ENCODE measurements around the gene MICAL3. TPM values are rescaled to one million over a fixed set of nuclear protein-coding genes. Genes with fewer than 3 reads are reported as not detected.
"Not testable (repeated sequence)": the region's sequence is repeated elsewhere in the genome, so short reads cannot be mapped to it uniquely, and the experiment has no call there.

MICAL3 gene
- total RNA-seq, 3 donors from 2014 or later = 33.9 to 39.6 (median 35.1) TPM

DNA sequence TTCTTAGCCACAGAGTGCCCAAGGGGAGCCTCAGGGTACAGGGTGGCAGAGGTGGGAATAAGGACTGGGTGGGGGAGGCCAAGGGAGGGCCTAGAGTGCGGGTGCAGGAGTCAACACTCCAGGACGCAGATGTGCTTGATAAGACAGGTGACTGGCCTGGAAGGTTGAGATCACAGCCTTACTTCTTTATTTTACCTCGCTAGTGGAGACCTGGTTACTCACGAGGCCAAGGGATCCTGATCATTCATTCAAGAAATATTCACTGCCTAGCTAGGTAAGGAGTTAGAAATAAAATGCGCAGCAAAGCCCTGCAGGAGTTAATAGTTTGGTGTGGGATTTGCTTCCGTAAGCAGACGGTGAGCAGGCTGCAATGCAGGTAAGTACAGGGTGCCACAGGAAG, 40.3 kb upstream of the MICAL3 start:
- Mint-ChIP-seq H3K4me1 (ENCODE audit: low read depth) (peaks cover 4% of the 10 kb centered on the region), H3K27me3 (ENCODE audit: low read depth) (peaks cover 40% of the 10 kb centered on the region), H3K9me3 (no peaks in the 10 kb centered on the region), H3K36me3 (ENCODE audit: insufficient read depth) (no peaks in the 10 kb centered on the region), H3K4me3 (no peak overlapping the region)
- ATAC-seq = no peak
- no peak for DNase-seq

DNA sequence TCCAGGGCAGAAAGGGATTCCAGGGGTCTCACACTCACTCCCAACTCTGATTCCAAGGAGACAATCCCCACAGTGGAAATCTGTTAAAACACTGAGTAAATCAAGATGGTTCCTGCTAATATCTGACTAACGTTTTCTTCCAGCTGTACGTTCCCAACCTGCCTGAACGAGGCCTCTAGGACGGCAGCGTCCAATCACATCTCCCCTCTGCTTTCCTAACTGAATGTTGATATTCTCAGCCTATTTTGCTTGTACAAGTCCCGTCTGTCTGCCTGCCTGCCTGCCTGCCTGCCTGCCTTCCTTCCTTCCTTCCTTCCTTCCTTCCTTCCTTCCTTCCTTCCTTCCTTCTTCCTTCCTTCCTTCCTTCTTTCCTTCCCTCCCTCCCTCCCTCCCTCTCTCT, 39.4 kb upstream of the MICAL3 start:
- H3K36me3 Mint-ChIP-seq (ENCODE audit: insufficient read depth); H3K9me3 Mint-ChIP-seq; ATAC-seq; H3K4me3 Mint-ChIP-seq; H3K4me1 Mint-ChIP-seq (ENCODE audit: low read depth); DNase-seq: not testable (repeated sequence)
- peaks cover 43% of the 10 kb centered on the region for H3K27me3 Mint-ChIP-seq (ENCODE audit: low read depth)

DNA sequence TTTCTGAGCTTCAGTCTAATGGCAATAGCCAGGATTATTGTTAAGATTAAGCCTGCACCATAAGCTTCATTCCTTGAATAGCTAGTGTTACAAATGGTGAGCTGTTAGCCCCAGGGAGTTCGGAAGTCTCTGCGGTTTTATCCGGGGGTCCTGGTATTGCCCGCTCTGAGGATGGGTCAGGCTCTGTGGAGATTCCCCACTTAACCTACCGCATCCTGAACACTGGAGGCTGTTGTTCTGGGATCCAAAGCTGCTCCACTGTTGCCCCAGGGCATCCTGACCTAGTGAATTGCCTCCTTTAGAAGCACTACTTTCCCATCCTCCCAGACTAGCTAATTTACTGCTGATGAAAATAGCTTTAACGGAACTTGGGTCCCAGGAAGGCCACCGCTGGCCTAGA, 38.9 kb upstream of the MICAL3 start:
- DNase-seq (no peak), ATAC-seq (no peak)
- Mint-ChIP-seq H3K36me3 (ENCODE audit: insufficient read depth) (no peaks in the 10 kb centered on the region), H3K9me3 (no peaks in the 10 kb centered on the region), H3K4me1 (ENCODE audit: low read depth) (peaks cover 4% of the 10 kb centered on the region), H3K27me3 (ENCODE audit: low read depth) (peaks cover 43% of the 10 kb centered on the region), H3K4me3 (no peak overlapping the region)

DNA sequence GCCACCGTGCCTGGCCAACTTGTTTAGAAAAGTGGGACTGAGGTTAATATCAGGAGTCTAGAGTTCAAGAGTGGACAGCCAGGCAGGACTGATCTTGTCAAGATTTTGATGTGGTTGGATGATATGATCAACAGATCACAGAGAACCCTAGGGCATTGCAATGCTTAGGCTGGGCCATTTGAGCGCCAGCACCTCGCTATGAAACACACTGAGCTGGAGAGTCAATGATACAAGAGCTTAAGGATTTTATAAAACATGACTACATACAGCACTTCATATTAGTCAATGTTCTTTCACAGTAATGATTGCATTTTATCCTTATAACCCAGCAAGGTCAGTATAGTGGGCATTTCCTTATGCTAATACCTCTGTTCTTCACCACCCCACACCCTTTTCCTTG, 38.1 kb upstream of the MICAL3 start:
- Mint-ChIP-seq H3K36me3 (ENCODE audit: insufficient read depth) (no peaks in the 10 kb centered on the region), H3K4me1 (ENCODE audit: low read depth) (peaks cover 4% of the 10 kb centered on the region), H3K4me3 (no peak overlapping the region), H3K9me3 (no peaks in the 10 kb centered on the region), H3K27me3 (ENCODE audit: low read depth) (peaks cover 38% of the 10 kb centered on the region)
- no peak for DNase-seq
- no peak for ATAC-seq

DNA sequence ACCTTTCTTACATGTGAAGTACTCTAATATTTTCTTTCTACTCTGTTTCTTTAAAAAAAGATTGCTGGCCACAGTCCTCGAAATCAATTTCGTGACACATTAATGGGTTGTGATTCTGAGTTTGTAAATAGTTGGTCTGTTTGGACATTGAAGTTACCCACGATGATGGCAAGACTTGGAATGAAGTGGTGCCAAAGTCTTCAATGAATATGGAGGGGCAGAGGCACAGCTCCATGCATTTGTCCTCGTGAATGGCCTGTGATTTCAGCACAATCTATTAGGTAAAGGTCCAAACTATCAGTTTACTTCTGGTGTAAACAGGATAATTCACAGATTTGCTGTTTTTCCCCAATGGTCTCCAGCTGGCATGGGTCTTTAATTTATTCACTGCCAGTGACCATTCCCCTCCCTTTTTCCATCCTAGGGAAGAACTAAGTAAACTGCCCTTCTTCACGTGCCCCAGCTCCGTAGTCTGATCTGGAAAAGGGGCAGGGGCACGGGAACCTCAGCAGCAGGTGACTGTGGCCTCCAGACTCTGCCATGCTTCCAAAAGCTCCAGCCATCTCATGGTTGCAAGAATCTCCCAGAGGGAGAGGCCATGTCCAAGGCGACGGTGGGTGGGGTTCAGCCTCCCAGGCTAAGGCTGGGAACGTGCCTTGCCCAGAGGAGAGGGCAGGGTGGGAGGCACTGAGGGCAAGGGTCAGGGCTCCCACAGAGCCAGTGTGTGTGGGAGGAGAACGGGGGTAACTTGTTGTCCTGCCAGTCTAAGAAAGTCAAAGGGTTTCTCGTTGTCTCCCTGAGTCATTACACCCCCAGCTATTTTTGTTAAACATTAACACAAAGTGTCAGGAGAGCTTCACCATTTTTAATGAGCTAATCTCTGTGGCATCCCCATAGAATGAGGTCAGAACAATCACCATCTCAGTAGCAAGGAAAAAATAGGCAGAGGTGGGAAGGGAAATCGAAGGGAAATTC, 36.6 kb upstream of the MICAL3 start:
- no peaks in the 10 kb centered on the region for H3K9me3 Mint-ChIP-seq
- no peaks in the 10 kb centered on the region for H3K36me3 Mint-ChIP-seq (ENCODE audit: insufficient read depth)
- peaks cover 4% of the 10 kb centered on the region for H3K4me1 Mint-ChIP-seq (ENCODE audit: low read depth)
- H3K27me3 Mint-ChIP-seq (ENCODE audit: low read depth) = peaks cover 25% of the 10 kb centered on the region
- DNase-seq (no peak), ATAC-seq (no peak)
- H3K4me3 Mint-ChIP-seq = no peak overlapping the region

DNA sequence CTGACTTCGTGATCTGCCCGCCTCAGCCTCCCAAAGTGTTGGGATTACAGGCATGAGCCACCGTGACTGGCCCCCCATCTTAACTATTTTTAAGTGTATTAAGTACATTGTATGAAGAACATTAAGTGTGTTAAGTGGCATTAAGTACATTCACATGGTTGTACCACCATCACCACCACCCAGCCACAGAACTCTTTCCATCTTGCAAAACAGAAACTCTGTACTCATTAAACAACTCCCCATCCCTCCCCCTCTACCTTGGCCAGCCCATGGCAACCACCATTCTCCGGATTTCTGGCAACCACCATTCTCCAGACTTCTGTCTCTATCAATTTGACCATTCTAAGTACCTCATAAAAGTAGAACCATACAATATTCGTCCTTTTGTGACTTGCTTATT, 35.6 kb upstream of the MICAL3 start:
- Mint-ChIP-seq H3K4me1 (ENCODE audit: low read depth) (no peaks in the 10 kb centered on the region), H3K36me3 (ENCODE audit: insufficient read depth) (no peaks in the 10 kb centered on the region), H3K9me3 (no peaks in the 10 kb centered on the region), H3K27me3 (ENCODE audit: low read depth) (peaks cover 15% of the 10 kb centered on the region), H3K4me3 (no peak overlapping the region)
- ATAC-seq = no peak
- DNase-seq = no peak

DNA sequence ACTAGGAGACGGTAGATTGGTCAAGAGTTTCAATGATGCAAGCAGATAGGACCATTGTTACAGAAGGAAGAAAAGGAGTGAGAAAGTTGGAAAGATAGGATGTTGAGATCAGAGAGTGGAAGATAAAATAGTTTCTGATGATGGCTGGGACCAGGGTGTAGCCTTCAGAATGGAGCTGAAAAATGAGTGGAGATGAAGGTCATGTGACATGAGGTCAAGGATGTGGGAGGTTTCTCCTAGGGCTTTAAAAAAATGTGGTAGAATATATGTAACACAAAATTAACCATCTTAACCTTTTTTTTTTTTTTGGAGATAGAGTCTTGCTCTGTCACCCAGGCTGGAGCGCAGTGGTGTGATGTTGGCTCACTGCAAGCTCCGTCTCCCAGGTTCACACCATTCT, 35.1 kb upstream of the MICAL3 start:
- Mint-ChIP-seq H3K27me3 (ENCODE audit: low read depth) (peaks cover 10% of the 10 kb centered on the region), H3K4me1 (ENCODE audit: low read depth) (no peaks in the 10 kb centered on the region), H3K9me3 (no peaks in the 10 kb centered on the region), H3K4me3 (no peak overlapping the region), H3K36me3 (ENCODE audit: insufficient read depth) (no peaks in the 10 kb centered on the region)
- no peak for DNase-seq
- ATAC-seq = no peak

DNA sequence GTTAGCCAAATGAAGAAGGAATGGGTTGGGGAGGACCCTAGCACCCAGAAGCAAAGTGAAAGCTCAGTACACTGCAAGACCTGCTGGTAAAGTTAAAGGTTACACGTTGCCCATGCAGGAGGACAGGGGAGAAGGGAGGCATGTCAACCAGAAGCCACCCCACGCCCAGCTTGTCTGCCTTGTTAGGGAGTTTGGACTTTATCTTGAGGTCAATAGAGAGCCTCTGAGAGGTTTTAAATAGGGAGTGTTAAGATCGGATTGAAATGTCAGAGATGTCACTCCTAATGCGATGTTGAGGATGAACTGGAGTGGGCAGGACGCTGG, 34.7 kb upstream of the MICAL3 start:
- Mint-ChIP-seq H3K9me3 (no peaks in the 10 kb centered on the region), H3K4me1 (ENCODE audit: low read depth) (no peaks in the 10 kb centered on the region), H3K4me3 (no peak overlapping the region), H3K27me3 (ENCODE audit: low read depth) (peaks cover 6% of the 10 kb centered on the region), H3K36me3 (ENCODE audit: insufficient read depth) (no peaks in the 10 kb centered on the region)
- ATAC-seq (no peak), DNase-seq (no peak)

DNA sequence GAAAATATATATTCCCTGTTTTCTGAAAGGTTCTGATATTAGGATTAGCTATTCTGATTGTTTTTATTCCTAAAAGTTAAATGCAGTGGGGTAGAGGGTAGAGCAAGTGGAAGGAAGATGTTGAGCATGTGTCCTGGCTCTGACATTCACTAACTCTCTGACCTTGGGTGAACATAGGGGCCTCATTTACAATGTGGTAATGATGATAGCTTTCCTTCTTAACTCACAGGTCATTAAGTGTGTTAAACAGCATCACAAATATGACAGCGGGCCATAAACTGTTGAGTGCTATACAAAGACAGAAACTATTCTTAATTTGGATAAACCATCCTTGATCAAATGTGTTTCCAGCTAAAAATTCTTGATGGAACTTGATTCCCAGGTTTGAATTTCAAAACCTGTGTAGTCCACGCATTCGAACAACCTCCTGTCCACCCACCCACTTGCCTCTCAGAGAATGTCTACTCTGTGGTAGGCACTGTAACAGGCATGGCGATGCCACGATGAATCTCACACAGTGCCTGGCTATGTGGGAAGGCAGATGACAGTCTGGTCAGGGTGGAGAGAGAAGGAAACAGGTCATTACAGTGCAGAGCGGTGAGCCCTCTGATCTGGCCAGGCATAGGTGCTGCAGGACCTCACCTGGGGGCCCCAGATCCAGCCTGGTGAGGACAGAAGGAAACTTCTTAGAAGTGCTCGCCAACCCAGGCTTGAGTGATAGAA, 34.2 kb upstream of the MICAL3 start:
- Mint-ChIP-seq H3K4me3 (no peak overlapping the region), H3K4me1 (ENCODE audit: low read depth) (no peaks in the 10 kb centered on the region), H3K27me3 (ENCODE audit: low read depth) (peaks cover 6% of the 10 kb centered on the region), H3K36me3 (ENCODE audit: insufficient read depth) (no peaks in the 10 kb centered on the region), H3K9me3 (no peaks in the 10 kb centered on the region)
- no peak for ATAC-seq
- no peak for DNase-seq

DNA sequence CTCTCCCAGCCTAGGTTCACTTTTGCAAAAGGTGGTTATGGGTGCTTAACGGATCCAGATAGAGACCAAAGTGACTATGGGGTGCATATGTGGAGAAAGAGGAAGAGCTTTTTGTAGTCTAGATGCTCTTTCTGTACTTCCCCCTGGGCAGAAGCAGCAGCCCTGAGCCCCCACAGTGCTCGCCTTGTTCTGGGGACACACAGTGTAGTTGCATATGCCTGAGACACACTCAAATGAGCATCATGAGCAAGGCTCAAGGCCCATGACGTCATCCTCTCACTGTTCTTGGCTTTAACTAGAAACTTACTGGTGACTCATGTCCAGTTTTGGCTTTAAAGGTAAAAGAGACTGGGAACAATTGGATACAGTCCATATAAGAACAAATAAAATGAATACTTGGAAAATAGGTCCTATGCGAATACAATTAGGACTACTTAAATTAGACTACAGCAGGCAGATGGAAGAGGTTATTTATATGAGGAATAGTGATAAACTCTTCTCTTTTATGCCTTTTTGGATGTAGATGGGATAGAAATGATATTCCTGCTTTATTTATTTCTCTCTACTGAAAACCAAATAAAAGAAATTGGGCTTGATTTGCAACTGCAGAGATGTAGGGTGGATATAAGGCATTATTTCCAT, 33.3 kb upstream of the MICAL3 start:
- Mint-ChIP-seq H3K4me1 (ENCODE audit: low read depth) (no peaks in the 10 kb centered on the region), H3K4me3 (no peak overlapping the region), H3K36me3 (ENCODE audit: insufficient read depth) (no peaks in the 10 kb centered on the region), H3K9me3 (no peaks in the 10 kb centered on the region), H3K27me3 (ENCODE audit: low read depth) (peaks cover 6% of the 10 kb centered on the region)
- ATAC-seq = no peak
- DNase-seq = no peak

DNA sequence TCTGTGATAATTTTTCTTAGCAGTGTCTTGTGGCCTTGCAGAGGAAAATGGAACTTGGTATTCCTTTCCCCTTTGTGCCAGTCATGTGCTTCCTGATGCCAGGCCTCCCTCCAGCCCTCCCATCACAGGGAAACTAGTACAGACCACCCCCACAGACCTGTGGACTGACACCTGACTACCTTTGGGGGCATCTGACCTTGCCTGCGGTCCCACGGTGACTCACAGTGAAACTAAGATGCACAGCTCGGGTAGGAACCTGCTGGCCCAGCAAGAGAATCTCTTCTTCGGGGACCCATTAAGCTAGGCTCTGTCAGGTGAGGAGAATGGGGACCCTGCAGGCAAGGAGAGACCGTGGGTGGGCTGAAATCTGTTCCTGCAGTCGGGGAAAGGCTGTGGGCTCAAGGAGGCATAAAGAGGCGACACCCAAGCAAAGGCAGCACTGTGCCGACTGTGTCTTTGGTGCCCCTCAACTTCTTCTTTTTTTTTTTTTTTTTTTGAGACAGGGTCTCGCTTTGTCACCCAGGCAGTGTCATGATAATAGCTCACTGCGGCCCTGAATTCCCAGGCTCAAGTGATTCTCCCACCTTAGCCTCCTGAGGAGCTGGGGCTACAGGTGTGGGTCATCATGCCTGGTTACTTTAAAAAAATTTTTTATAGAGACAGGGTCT, 32.6 kb upstream of the MICAL3 start:
- no peaks in the 10 kb centered on the region for H3K9me3 Mint-ChIP-seq
- no peak for ATAC-seq

DNA sequence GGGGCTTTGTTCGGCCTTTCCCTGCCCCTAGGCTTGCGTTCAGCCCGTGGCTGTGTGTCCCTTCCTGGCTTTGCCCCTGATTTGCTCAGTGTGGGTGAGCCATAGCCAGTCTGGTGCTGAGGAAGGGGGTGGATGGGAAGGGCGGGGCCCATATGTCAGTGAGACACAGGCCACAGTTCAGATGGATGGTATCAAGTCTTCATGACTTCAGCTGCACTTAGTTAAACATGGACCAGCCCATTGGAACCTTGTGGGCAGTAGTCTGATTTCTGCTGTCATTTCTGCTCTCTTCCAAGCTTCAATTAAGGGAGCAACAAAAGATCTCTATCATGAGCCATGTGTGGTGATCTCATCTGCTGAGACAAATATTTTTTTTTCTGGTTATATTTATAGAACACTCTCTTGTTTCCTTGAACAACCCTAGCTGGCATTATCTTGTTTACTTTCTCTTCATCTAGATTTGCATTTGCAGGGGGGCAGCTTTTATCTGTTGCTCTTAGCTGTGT, 31.9 kb upstream of the MICAL3 start:
- DNase-seq (no peak), ATAC-seq (no peak)
- Mint-ChIP-seq H3K4me1 (ENCODE audit: low read depth) (no peaks in the 10 kb centered on the region), H3K9me3 (no peaks in the 10 kb centered on the region), H3K36me3 (ENCODE audit: insufficient read depth) (no peaks in the 10 kb centered on the region), H3K27me3 (ENCODE audit: low read depth) (peaks cover 4% of the 10 kb centered on the region), H3K4me3 (no peak overlapping the region)

More for the DNA sequence above, 32.6 kb upstream of the MICAL3 start:
- Mint-ChIP-seq H3K4me1 (ENCODE audit: low read depth) (no peaks in the 10 kb centered on the region), H3K4me3 (no peak overlapping the region), H3K27me3 (ENCODE audit: low read depth) (peaks cover 6% of the 10 kb centered on the region), H3K36me3 (ENCODE audit: insufficient read depth) (no peaks in the 10 kb centered on the region)
- no peak for DNase-seq

DNA sequence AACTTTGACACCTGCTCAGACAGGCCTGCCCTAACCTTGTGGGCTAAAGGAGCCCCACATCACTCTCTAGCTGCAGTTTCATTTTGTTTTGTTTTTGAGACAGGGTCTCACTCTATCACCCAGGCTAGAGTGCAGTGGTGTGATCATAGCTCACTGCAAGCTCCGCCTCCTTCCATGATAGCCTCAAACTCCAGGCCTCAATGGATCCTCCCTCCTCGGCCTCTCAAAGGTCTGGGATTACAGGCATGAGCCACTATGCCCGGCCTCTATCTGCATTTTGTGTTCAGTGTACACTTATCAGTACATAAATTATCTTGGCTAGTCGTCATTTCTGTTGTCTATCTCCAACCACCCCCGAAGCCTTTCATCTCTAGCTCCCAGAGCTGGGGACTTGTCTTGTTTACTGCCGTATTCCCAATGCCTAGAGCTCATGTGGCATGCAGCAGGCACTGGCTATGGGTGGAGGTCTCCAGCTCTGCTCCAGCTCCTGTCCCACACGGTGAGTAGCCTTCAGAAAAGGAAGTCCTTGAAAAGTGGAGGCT, 31.3 kb upstream of the MICAL3 start:
- Mint-ChIP-seq H3K36me3 (ENCODE audit: insufficient read depth) (no peaks in the 10 kb centered on the region), H3K4me1 (ENCODE audit: low read depth) (no peaks in the 10 kb centered on the region), H3K4me3 (no peak overlapping the region), H3K27me3 (ENCODE audit: low read depth) (peaks cover 4% of the 10 kb centered on the region), H3K9me3 (no peaks in the 10 kb centered on the region)
- no peak for ATAC-seq
- no peak for DNase-seq
